HG02943 (cell line): ENCODE data around the gene MED9.

Source experiments
- ATAC-seq: cut with Tn5 transposase; IDR thresholded peaks from one replicate; pipeline ENCODE4 v1.9.1; 2021; ENCODE audit warnings: mild to moderate bottlenecking, low read depth, moderate library complexity; ENCODE audit not compliant: unreplicated experiment

The MED9 gene

DNA sequence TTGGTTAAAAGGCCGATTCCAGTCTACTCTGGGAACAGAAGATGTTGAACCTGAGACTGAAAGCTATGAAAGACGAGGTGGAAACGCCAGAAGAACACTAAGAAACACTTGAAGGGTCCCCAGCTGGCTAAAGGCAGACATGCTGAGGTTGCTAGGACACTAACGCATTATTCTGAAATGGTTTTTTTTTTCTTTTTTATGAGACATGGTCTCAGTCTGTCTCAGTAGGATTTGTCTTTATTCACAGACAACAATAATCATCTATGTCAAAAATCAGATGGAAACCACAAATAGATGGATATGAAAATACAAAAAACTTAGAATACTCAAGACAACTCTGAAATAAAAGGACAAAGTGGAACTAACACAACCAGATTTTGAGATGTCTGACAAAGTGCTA is 54.4 kb downstream of the MED9 start:
- ATAC-seq, result no peak

DNA sequence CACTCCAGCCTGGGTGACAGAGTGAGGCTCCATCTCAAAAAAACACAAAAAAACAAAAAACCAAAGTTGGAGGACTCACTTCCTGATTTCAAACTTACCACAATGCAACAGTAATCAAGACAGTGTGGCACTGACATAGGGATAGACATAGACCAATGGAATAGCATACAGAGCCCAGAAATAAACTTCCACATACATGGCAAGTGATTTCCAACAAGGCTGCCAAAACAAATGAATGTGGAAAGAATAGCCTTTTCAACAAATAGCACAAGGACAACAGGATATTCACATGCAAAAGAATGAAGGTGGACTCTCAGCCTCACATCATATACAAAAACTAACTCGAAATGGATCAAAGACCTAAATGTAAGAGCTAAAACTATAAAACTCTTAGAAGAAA is 56.2 kb downstream of the MED9 start:
- no peak for ATAC-seq

DNA sequence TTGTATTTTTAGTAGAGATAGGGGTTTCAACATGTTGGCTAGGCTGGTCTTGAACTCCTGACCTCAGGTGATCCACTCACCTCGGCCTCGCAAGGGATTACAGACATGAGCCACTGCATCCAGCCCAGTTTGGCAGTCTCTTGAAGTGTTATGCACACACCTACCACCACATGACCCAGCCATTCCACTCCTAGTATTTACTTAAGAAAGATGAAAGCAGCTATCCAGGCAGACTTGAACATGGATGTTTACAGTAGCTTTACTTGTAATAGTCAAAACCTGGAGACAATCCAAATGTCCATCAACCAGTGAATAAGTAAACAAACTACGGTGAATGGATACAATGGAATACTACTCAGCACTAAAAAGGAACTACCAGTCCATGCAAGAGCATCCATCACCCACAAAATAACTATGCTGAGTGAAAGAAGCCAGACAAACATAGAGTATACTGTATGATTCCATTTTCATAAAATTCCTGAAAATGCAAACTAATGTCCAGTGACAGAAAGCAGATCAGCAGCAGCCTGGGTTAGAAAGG is 57.2 kb downstream of the MED9 start:
- no peak for ATAC-seq

DNA sequence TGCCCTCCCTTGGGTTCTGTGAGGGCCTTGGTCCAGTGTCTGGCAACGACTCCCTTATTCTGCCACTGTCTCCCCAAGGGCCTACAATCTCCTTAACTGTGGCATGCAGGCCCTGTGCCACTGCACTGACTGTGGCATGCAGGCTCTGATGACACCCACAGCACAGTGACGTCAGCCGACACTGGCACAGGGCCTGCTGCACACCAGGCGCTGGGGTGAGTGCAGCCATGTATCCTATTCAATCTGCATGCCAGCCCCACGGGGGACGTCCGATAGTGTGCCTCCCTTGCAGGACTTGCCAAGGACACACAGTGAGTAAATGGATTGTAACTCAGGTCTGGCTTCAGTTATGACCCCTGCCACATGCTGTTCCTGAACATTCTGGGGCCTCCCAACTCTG is 59.2 kb downstream of the MED9 start:
- no peak for ATAC-seq

DNA sequence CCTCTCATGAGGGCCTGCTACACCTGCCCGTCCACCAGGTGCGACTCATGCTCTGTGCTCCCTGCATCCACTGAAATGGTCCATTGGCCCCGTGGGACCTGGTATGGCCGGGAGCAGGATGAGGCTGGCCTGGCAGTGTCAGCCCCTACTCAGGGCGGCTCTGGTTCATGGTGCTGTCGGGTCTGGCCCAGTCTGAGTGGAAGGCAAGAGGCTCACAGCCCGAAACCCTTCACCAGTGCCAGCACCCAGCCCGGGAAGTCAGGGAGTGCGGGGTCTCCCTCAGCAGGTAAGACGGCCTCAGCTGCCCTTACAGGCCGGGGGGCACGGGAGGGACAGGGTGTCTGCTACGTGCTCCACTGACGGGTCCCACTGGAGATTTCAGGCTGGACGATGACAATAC is 59.9 kb downstream of the MED9 start:
- no peak for ATAC-seq

DNA sequence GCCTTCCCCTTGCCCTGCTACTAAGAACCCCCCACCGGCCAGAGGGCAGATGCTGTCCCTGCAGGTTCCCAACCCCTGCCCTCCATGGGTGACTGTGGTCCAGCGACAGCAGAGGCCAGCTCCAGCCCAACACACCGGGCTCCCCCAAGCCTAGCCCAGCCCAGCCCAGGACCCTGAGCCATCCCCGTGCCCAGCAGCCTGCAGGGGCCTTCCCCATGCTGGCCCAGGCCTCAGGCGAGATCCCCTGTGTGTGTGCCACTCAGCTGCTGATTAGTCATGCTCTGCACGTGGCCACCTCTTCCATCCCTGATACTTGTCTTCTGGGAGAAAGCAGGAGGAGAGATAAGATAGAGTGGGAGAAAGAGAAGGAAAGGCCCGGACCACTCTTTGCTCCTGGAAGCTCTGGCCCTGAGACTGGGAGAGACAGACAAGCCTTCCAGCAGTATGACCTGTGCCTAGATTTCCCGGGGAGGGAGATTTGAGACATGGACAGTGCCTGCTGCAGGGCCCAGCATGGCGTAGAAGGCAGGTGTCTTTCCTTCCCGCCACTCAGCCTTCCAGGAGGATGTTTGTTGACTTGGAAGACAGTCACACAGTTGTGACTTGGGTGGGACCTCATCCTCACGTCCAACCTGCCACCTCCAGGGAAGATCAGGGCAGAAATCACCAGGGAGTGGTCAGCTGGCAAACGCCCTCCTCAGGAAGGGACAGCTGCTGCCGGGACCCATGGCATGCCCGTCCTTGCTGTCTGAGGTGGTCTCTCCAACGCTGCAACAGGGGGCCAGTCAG is 60.7 kb downstream of the MED9 start:
- ATAC-seq, result no peak

DNA sequence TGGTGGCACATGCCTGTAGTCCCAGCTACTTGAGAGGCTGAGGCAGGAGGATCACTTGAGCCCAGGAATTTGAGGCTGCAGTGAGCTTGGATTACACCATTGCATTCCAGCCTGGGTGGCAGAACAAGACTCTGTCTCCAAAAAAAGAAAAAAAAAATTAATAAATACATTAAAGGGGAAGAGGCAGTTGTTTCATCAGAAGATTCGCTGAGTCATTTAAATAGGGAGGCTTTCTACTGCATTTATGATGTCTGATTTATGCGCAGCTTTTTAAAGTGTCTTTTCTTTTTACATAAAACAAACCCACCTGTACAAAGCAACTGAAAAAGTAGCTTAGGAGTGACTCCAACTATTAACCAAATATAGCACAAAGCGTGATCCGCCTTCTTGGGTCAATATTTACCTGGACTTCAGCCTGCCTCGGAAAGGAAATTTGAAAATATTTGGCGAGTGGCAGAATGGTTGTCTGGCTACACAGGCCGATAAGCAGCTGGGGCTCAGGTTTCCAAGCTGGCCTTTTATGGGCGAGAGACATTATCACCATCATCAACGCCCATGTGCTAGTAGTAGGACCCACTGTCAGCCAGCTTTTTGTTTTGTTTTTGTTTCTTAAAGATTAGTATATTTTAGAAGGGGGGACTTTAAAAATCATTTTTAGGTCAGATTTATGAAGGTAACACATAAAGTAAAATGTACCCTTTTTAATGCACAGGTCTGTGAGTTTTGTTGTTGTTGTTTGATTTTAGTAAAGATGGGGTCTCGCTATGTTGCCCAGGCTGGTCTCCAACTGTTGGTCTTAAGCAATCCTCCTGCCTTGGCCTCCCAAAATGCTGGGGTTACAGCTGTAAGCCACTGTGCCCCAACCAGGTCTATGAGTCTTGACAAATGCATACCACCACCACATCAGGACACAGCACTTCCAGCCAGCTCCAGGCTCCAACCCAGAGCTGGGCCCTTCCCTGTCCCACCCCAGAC is 61.9 kb downstream of the MED9 start:
- ATAC-seq, result no peak

DNA sequence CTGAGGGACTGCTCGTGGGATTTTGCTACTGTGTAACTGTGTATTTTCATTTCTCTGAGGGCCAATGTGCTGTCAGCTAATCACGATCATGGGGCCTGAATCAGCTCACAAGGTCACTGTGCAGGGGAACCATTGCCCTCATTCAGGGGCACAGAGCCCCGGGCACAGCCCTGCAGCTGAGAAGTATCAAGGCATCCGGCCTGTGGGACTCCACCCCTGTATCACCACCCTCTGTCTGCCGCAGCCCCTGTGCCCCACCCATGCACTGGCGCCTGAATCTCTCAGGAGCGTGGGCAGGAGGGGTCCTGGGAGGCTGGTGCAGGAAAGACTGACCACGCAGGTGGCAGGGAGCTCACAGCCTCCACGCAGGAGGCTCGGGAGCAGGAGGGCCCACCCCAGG is 62.8 kb downstream of the MED9 start:
- ATAC-seq, result no peak

DNA sequence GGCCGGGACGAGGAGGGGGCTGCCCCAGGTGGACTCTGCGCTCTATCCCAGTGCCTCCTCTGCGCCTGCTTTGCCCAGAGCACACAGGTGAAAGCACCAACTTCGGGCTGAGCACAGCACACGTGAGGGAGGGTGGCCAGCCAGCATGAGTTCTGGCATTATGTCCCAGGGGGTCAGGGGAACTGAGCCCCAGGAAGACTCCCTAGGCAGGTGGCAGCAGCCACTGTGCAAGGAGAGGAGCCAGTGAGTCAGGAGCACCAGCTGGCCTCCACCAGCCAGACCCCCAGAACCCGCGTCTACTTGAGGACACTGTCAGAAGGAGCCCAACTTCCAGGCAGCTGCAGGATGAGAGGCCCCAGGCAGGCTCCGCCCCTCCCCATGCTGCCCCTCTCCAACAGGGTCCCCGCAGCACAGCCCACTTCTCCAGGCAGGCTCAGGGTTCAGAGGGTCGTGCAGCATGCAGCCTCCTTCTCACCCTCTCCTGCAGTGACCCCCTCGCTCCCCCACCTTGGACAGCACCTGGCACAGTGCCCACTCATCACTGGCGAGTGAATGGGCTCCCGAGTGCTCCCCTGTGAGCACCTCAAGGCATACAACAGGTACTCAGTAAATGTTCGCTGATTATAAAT is 63.6 kb downstream of the MED9 start:
- ATAC-seq, result no peak

DNA sequence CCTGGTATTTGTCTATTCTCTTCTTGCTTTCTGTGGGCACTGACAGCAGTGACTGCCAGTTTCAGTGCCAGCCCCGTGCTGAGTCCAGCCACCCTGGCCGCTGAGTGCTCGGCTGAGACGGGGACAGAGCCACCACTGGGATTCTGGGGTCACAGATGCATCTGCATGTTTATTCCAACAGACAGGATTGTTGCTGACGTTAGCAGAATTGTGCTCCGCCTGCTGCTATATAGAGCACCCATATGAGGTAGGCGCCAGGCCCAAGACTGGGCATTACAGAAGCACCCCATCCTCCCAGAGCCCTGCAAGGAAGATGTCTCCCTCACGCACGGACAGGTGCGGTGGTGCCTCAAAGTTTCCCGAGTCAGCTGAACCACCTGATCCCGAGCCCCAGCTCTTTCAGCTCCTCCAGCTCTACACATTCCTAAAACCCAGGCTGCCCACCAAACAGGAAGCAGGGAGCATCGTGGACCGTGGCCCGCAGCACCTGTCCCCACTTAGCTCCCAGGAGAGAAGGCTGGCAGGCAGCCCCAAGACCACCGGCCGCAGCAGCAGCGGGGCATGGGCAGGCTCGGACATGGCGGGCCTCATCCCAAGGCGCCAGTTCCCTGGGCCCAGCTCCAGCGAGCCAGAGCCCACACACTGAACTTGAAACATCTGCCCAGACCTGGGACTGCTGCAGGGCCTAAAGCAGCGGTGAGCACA is 64.3 kb downstream of the MED9 start:
- no peak for ATAC-seq

DNA sequence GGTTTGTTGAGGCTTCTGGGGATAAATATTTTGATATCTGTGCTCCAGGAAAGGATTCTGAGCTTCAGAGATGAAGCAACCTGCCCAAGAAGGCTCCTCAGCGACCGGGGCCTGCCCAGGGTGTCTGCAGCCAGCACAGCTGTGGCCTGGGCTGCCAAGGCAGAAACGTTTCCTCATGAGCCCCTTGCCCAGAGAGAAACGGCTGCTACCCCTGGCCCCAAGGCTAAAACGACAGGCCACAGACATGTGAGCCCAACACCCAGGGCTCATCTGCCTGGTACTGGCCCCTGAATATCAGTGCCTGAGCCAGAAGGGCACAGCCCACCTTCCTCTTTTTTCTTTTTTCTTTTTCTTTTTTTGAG is 64.8 kb downstream of the MED9 start:
- no peak for ATAC-seq
